Measurements from ENCODE around the gene GABRG3.

DNA sequence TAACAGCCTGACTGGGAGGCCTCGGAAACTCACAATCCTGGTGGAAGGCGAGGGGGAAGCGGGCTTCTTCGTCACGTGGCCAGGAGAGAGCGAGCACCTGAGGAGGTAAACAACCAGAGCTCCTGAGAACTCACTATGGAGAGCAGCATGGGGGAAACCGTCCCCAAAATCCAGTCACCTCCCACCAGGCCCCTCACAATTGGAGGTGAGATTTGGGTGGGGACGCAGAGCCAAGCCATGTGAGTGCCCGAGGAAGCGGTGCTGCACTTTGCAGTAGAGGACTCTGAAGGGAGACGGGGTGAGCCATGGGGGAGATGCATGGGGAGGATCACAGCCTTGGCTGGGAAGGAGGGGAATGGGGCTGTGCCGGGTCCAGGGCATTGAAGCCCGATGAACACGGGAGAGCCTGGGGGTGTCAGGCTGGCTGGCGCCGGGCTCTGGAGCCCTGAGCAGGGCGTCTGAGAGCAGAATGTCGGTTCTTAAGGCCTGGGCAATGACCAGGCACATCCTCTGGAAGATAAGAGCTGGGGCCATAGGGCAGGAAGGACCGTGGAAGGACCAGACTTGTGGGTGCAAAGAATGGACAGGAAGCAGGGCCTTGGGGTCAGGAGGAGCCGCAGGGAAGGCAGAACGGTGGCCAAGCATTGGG is 117.7 kb downstream of the GABRG3 start:
- TF ChIP-seq POLR2A (IDR thresholded peaks at IDR 0.05; ENCODE audit: low read depth, low read length) (no peak), SMC3 (IDR thresholded peaks at IDR 0.05; ENCODE audit: low read depth, low read length) (no peak), RAD21 (IDR thresholded peaks at IDR 0.05; ENCODE audit: low read length) (no peak), CEBPB (IDR thresholded peaks at IDR 0.05; ENCODE audit: low read depth, low read length) (no peak), MAFK (IDR thresholded peaks at IDR 0.05; ENCODE audit: low read depth, low read length) (no peak), FOS (IDR thresholded peaks at IDR 0.05; ENCODE audit: low read depth, low read length) (no peak), RFX5 (IDR thresholded peaks at IDR 0.05; ENCODE audit: low read depth, low read length) (no peak)
- TF ChIP-seq, protein P1, sequence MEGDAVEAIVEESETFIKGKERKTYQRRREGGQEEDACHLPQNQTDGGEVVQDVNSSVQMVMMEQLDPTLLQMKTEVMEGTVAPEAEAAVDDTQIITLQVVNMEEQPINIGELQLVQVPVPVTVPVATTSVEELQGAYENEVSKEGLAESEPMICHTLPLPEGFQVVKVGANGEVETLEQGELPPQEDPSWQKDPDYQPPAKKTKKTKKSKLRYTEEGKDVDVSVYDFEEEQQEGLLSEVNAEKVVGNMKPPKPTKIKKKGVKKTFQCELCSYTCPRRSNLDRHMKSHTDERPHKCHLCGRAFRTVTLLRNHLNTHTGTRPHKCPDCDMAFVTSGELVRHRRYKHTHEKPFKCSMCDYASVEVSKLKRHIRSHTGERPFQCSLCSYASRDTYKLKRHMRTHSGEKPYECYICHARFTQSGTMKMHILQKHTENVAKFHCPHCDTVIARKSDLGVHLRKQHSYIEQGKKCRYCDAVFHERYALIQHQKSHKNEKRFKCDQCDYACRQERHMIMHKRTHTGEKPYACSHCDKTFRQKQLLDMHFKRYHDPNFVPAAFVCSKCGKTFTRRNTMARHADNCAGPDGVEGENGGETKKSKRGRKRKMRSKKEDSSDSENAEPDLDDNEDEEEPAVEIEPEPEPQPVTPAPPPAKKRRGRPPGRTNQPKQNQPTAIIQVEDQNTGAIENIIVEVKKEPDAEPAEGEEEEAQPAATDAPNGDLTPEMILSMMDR (conservative IDR thresholded peaks at IDR 0.05; ENCODE audit: low read depth, low read length) = no peak
- TF ChIP-seq, protein P2, sequence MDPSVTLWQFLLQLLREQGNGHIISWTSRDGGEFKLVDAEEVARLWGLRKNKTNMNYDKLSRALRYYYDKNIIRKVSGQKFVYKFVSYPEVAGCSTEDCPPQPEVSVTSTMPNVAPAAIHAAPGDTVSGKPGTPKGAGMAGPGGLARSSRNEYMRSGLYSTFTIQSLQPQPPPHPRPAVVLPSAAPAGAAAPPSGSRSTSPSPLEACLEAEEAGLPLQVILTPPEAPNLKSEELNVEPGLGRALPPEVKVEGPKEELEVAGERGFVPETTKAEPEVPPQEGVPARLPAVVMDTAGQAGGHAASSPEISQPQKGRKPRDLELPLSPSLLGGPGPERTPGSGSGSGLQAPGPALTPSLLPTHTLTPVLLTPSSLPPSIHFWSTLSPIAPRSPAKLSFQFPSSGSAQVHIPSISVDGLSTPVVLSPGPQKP (IDR thresholded peaks at IDR 0.05; ENCODE audit: borderline replicate concordance, low read depth, low read length) = no peak

Data from IMR-90 (cell line).